Stimulated activated CD8-positive, alpha-beta memory T cell treated with anti-CD3 and anti-CD28 coated beads, Interleukin-12 subunit alpha, Interleukin-12 subunit beta, amount 100 ng/mL, for 1 hour (primary cell): Measurements from ENCODE around the gene ABCC9.
"Not testable (repeated sequence)": the region's sequence is repeated elsewhere in the genome, so short reads cannot be mapped to it uniquely, and the experiment has no call there.

Experiments
- DNase-seq: peaks from one replicate; pipeline ENCODE4 v3.0.0-alpha.2; 2020; ENCODE audit warnings: low read depth

The ABCC9 gene

DNA sequence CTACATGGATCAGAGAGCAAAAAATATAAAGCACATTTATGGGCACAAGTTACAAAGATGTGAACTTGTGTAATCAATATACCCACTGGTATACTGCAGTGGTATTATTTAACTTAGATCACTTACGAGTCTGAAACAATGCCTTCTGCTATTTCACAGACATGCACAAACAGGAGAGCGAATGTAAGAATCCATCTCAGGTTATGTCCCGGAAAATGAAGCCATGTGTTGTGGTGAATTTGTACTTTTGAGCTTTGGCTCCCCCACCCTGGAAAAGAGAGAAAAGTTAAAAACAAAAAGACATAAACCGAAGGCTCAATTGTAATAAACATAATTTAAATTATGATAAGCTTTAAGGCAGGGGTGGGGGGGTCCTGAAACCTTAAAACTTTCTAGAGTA lies 7.6 kb downstream of the ABCC9 start:
- no peak for DNase-seq

DNA sequence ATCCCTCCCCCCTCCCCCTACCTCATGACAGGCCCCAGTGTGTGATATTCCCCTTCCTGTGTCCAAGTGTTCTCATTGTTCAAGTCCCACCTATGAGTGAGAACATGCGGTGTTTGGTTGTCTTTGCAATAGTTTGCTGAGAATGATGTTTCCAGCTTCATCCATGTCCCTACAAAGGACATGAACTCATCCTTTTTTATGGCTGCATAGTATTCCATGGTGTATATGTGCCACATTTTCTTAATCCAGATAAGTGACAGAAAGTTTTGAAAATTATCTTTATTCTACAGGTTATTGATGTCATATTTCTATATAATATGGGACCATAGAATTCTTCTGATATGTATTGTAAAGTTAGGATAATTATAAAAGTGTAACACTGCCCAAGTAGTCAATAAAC lies 11.3 kb downstream of the ABCC9 start:
- DNase-seq: not testable (repeated sequence)

DNA sequence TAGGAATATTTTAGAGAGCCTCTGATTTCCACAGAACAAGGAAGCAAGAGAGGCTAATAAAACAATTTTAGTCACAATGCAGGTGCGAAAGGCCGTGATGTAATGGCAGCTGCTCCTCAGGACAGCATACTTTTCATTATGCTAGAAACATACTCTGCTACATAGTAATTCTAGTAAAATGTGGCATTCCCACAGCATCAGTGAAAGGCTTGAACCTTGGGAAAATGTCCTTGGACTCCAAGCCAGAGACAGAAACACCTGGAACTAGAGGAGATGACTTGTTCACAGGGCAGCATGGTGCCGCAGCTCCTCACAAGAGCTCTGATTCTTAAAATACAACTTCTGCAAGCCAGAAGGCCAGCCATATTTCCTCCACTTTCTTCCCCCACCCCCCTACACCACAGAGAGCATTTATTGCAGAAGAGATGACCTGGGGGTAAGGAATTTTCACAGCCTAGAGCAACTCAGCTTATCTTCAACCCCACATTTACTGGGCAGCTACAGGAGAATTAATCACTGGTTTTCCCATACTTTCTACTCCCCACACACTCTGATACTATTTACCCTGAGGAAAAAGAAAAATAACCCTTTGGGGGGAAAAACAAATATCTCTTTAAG lies 15.8 kb downstream of the ABCC9 start:
- DNase-seq: no peak

DNA sequence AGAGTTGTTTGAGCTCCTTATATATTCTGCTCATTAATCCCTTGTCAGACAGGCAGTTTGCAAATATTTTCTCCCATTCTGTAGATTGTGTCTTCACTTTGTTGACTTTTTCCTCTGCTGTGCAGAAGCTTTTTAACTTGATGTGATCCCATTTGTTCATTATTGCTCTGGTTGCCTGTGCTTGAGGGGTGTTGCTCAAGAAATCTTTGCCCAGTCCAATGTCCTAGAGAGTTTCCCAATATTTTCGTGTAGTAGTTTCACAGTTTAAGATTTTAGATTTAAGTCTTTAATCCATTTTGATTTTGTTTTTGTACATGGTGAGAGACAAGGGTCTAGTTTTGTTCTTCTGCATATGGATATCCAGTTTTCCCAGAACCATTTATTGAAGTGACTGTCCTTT lies 19.8 kb downstream of the ABCC9 start:
- no peak for DNase-seq

GRCh38 chr12:21918456-21918855 lies 22.8 kb downstream of the ABCC9 start:
- no peak for DNase-seq

DNA sequence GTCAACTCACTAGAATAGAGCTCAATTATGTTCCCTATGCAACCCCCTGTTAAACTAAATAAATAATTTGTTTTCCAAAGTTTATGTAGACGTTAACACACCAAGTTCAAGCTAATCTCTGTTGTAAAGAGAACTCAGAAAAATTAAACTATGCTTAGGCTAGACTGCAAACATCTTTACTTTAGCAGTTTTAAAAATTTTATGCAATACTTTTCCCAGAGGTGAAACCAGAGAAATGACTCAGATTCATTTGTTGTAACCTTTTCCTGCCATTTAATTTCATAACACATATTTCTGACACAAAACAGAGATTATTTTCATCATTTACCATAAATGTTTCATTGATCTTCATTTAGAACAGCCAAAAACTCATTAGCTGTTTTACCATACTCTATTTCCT lies 27.4 kb downstream of the ABCC9 start:
- no peak for DNase-seq

DNA sequence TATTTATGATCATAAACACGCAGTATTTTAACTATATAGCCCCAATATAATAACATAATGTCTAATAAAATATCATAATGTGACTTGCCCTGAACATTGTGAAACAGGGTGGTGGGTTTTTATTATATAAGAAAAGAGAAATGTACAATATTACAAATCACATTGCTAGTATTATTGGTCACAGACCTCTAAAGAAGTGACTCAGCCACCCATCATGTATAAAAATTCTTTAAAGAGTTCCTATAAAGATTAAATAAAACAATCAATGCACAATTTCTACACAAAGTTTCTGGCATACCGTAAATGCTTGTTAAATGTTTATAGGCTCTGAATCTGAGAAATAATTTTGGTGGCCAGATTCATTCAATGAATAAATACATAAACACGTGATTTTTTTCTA lies 28.9 kb downstream of the ABCC9 start:
- DNase-seq: no peak

GRCh38 chr12:21911832-21912231 lies 29.4 kb downstream of the ABCC9 start:
- DNase-seq: no peak

- no peak for DNase-seq
Observed at GRCh38 chr12:21910657-21911056, 30.6 kb downstream of the ABCC9 start.

- DNase-seq: no peak
Observed at GRCh38 chr12:21907948-21908837, 33.0 kb downstream of the ABCC9 start.

DNA sequence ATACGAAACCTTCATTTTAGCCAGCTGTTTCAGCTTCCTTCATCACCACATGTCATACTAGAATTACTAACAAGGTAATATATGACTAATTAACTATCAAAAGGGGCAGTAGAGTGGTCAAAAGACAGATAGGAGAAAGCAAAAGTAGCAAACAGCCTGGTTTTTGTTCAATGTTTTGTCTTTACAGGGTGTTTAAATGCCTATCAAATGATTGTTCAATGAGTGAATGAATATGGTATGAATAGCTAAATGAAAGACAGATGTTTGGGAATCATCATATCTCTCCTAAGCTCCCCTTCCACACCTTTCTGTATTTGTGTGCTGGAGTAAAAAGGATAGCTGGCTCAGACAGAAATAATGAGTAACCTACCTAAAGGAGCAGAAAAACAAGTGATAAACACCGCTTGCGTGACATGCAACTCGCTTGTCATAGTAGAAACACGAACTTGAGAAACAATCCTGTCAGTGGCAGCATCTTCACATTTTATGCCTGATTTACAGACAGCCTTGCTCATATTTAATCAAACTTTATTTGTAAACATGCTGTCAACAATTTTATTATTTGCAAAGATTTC lies 34.2 kb downstream of the ABCC9 start:
- no peak for DNase-seq

DNA sequence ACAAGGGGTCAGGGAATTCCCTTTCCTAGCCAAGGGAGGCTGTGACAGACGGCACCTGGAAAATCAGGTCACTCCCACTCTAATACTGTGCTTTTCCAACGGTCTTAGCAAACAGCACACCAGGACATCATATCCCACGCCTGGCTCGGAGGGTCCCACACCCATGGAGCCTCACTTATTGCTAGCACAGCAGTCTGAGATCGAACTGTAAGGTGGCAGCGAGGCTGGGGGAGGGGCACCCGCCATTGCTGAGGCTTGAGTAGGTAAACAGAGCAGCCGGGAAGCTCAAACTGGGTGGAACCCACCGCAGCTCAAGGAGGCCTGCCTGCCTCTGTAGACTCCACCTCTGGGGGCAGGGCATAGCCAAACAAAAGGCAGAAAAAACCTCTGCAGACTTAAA lies 41.7 kb downstream of the ABCC9 start:
- DNase-seq: not testable (repeated sequence)

GRCh38 chr12:21895651-21896050 lies 45.6 kb downstream of the ABCC9 start:
- DNase-seq: no peak

- DNase-seq: no peak
Observed at GRCh38 chr12:21894792-21895595, 46.2 kb downstream of the ABCC9 start.

DNA sequence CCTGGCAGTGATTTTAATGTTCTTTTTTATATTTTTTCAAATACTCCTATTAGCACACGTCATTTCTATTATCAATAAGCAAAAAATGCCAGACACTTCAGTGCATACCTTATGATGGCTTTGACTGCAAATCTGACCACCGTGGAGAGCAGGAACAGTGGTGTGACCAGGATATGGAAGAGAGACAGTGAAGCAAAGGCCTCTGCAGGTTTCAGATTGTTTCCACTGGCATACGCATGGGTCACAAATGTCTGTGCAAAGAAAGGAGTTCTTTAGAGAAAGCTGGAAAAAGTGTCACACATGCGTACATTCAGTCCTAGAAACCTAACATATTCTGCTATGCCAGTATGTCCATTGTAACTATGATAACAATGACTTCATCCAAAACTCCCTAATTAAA lies 47.3 kb downstream of the ABCC9 start:
- DNase-seq: no peak

GRCh38 chr12:21892341-21892740 lies 48.9 kb downstream of the ABCC9 start:
- DNase-seq: no peak

GRCh38 chr12:21891751-21892217 lies 49.4 kb downstream of the ABCC9 start:
- DNase-seq: no peak

DNA sequence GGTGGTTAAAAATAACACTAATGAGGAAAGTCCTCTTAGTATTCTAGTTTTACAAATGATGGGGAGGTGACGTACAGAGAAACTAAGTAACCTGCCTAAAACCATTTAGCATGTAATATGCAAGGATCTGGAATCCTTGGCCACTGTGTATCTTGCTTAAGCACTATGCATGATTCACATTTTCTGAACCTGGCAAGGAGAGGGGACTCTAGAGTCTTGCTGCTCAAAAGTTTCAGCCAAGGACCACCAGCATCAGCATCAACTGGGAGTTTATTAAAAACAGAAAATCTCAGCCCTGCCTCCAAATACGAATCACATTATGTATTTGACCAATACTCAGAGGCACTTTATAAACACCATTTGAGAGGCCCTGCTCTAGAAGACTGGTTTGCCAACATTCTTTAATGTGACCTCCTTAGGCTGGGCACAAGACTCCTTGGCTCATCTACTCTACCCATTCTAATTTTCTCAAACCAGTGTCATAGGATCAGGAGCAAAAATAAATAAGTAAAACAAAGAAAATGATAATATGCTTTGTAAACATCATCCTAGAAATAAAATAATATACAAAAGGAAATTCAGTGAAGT lies 52.9 kb downstream of the ABCC9 start:
- no peak for DNase-seq

DNA sequence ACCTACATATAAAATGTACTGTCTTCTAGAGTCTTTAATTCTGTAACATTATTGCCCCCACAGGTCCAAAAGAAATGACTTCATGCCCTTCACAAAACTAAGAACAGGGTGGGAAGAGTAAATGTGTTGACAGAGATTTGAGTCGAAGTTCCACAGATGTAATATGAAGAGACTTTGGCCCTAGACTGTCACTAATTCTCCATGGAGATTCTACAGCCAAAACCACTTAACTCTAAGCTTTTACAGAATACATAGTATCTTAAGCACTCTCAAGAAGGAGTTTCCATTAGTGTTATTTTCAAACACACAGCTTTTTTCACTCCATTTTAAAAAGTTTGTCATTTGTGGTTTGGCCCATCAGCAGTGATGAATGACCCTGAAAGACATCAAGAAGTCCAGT lies 56.3 kb downstream of the ABCC9 start:
- no peak for DNase-seq

DNA sequence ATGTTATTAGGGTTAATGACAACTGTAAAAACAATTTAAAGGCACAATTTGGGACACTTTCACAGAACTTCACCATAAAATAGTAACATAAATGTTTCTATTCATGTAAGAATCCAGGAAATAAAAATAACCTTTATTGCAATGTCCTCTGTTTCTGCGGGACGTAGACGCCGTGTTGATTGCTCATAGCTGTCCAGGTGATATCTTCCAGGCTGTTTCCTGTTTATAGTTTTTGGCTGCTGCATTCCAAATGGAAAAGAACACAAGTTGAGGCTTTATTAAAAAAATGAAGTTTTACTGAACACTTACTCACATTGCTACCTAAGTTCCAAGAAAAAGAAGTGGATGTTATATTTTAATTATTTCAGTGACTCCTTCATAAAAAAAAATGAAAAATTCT lies 58.6 kb downstream of the ABCC9 start:
- no peak for DNase-seq

DNA sequence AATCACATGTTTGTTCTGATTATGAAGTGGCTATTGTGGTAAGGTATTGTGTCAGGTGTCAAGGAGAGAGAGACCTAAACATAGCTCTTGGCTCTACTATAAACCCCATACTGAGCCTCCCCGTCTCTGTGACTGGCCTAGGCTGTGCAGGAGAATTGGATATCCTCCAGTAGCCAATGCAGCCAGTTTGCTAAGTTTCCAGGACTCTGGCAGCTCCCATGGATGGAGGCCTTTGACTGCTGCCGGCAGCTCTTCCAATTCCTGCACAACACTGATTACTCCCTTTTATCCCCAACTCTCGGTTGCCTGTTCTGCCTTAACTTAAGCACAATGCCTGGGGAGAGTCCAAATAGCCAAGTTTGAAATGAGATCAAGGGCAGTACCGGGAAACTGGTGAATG lies 59.3 kb downstream of the ABCC9 start:
- DNase-seq: no peak

DNA sequence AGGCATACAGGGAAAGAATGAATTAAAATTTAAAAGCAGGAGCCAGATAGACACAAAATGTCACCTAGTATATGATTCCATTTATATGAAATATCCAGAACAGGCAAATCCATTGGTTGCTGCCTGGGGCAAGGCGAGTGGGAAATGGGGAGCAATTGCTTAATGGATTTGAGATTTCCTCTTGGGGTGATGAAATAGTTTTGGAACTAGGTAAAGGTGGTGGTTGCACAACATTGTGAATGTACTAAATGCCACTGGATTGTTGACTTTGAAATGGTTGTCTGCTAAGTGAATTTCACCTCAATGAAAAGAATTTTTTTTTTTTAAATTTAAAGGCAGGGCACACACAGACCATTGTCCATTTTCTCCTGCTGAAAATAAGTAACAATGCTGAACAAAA lies 61.9 kb downstream of the ABCC9 start:
- DNase-seq: no peak
